Measurements from ENCODE around the gene HLCS. TPM values are rescaled to one million over a fixed set of nuclear protein-coding genes. Genes with fewer than 3 reads are reported as not detected.

HLCS gene
- total and polyA plus RNA-seq, 10 of the 15 experiments (the other 5 are each of a cell fraction or from before 2014, with no cell fraction given), result 1.5 to 12.7 (median 9.6) TPM

- Histone ChIP-seq H3K36me3 (ENCODE audit: control insufficient read depth in 2 of 2, insufficient read depth in 2 of 2, low read length in 1 of 2) (no peaks in the 10 kb centered on the region), H2AFZ (ENCODE audit: control insufficient read depth, low read depth, low read length) (no peak overlapping the region), H3K9me3 (replicated peaks; ENCODE audit: control insufficient read depth, insufficient read depth, low read length) (no peaks in the 10 kb centered on the region), H3K27me3 (replicated peaks in 1 of 2; ENCODE audit: control insufficient read depth in 2 of 2, insufficient read depth in 2 of 2, low read length in 1 of 2) (no peaks in the 10 kb centered on the region), H4K20me1 (ENCODE audit: control insufficient read depth, insufficient read depth) (no peaks in the 10 kb centered on the region), H3K4me3 (no peak overlapping the region), H3K4me2 (ENCODE audit: control insufficient read depth, insufficient read depth) (no peak overlapping the region), H3K9ac (ENCODE audit: control insufficient read depth, insufficient read depth, low read length) (no peak overlapping the region), H3K4me1 (ENCODE audit: control insufficient read depth, insufficient read depth, low read length) (no peaks in the 10 kb centered on the region), H3K27ac (ENCODE audit: control insufficient read depth, insufficient read depth) (no peak overlapping the region), H3K79me2 (ENCODE audit: control insufficient read depth, insufficient read depth, low read length) (no peaks in the 10 kb centered on the region)
- POLR2A ChIA-PET, result no interaction called here
- SMC1A ChIA-PET (ENCODE audit: uncharacterized antibody, unreplicated experiment), result no interaction called here
- ATAC-seq (no peak), FAIRE-seq (no peak), DNase-seq (ENCODE audit: low read depth, low spot score) (no peak)
- CTCF ChIA-PET, result no interaction called here
- WGBS (ENCODE audit: insufficient coverage, insufficient replicate concordance, low lambda C conversion rate, missing lambda C conversion rate), result 84% methylated on average over 13 of the region's 13 CpGs
- no TSS peak for BruUV-seq (replicated peaks)
- no peak for TF ChIP-seq RBBP5 (conservative IDR thresholded peaks at IDR 0.05)
- no peak for TF ChIP-seq NBN (IDR thresholded peaks at IDR 0.05)
- TF ChIP-seq BCL3 (IDR thresholded peaks at IDR 0.05; ENCODE audit: borderline replicate concordance, insufficient read depth, low read depth, low read length, poor library complexity, severe bottlenecking), result no peak
- no peak for TF ChIP-seq TBL1XR1 (IDR thresholded peaks at IDR 0.05; ENCODE audit: low read depth, low read length)
- no peak for TF ChIP-seq TCF3 (IDR thresholded peaks at IDR 0.05; ENCODE audit: borderline replicate concordance, insufficient read depth, low read depth, low read length)
- intact Hi-C loops (cut with micrococcal nuclease; ENCODE audit: unreplicated experiment), result no loop called here
- in situ Hi-C loops (cut with MboI), result no loop called here
- RAD21 ChIA-PET (ENCODE audit: unreplicated experiment), result no interaction called here
Measured at GRCh38 chr21:36768496-36768895, 198.0 kb downstream of the HLCS start.

DNA sequence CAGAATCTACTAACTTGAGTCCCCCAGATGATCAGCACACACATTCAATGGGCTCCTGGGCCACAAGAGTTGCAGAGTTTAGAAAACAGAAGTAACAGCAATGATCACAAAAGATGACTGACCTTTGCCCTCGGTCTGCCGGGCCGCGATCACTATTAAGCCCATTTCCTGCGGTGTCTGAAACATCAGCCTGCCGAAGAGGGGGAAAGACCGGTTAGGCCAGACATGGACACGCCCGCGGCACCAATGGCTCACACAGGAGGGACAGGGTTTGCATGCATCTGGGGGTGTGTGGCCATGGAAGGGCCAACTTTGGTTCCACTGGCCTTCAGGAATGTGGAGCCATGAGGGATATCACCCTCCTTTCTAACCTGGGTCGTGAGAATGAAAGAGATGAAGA, 199.4 kb downstream of the HLCS start:
- no peaks in the 10 kb centered on the region for H3K9me3 ChIP-seq (replicated peaks; ENCODE audit: control insufficient read depth, insufficient read depth, low read length)
- H3K27ac ChIP-seq (ENCODE audit: control insufficient read depth, insufficient read depth), result no peak overlapping the region
- no peak for ATAC-seq
- ChIA-PET RAD21 (ENCODE audit: unreplicated experiment) (no interaction called here), POLR2A (no interaction called here), CTCF (no interaction called here), SMC1A (ENCODE audit: uncharacterized antibody, unreplicated experiment) (no interaction called here)
- BruUV-seq (replicated peaks), result no TSS peak
- no peak overlapping the region for H3K4me2 ChIP-seq (ENCODE audit: control insufficient read depth, insufficient read depth)
- H3K9ac ChIP-seq (ENCODE audit: control insufficient read depth, insufficient read depth, low read length), result no peak overlapping the region
- no peaks in the 10 kb centered on the region for H3K4me1 ChIP-seq (ENCODE audit: control insufficient read depth, insufficient read depth, low read length)
- 90% methylated on average over 11 of the region's 11 CpGs for WGBS (ENCODE audit: insufficient coverage, insufficient replicate concordance, low lambda C conversion rate, missing lambda C conversion rate)
- H3K36me3 ChIP-seq (ENCODE audit: control insufficient read depth in 2 of 2, insufficient read depth in 2 of 2, low read length in 1 of 2), result no peaks in the 10 kb centered on the region
- H4K20me1 ChIP-seq (ENCODE audit: control insufficient read depth, insufficient read depth), result no peaks in the 10 kb centered on the region
- no peaks in the 10 kb centered on the region for H3K79me2 ChIP-seq (ENCODE audit: control insufficient read depth, insufficient read depth, low read length)
- in situ Hi-C loops (cut with MboI), result no loop called here
- H3K27me3 ChIP-seq (replicated peaks in 1 of 2; ENCODE audit: control insufficient read depth in 2 of 2, insufficient read depth in 2 of 2, low read length in 1 of 2), result no peaks in the 10 kb centered on the region
- no peak for DNase-seq (ENCODE audit: low read depth, low spot score)
- H3K4me3 ChIP-seq, result no peak overlapping the region
- no peak overlapping the region for H2AFZ ChIP-seq (ENCODE audit: control insufficient read depth, low read depth, low read length)
- FAIRE-seq, result no peak
- intact Hi-C loops (cut with micrococcal nuclease; ENCODE audit: unreplicated experiment), result no loop called here
- TF ChIP-seq EP300 (IDR thresholded peaks at IDR 0.05; ENCODE audit: borderline replicate concordance in 1 of 2, control insufficient read depth in 1 of 2, low read depth in 2 of 2, low read length in 2 of 2), result no peak
- TF ChIP-seq RAD51 (IDR thresholded peaks at IDR 0.05), result no peak
- no peak for TF ChIP-seq YBX1 (IDR thresholded peaks at IDR 0.05)
- no peak for TF ChIP-seq TBL1XR1 (IDR thresholded peaks at IDR 0.05; ENCODE audit: low read depth, low read length)
- TF ChIP-seq NFXL1 (IDR thresholded peaks at IDR 0.05; ENCODE audit: borderline replicate concordance), result no peak
- TF ChIP-seq HCFC1 (IDR thresholded peaks at IDR 0.05; ENCODE audit: low read length), result no peak
- TF ChIP-seq NBN (IDR thresholded peaks at IDR 0.05), result no peak
- no peak for TF ChIP-seq ASH2L (IDR thresholded peaks at IDR 0.05; ENCODE audit: borderline replicate concordance, low read depth)
- TF ChIP-seq, protein P1, sequence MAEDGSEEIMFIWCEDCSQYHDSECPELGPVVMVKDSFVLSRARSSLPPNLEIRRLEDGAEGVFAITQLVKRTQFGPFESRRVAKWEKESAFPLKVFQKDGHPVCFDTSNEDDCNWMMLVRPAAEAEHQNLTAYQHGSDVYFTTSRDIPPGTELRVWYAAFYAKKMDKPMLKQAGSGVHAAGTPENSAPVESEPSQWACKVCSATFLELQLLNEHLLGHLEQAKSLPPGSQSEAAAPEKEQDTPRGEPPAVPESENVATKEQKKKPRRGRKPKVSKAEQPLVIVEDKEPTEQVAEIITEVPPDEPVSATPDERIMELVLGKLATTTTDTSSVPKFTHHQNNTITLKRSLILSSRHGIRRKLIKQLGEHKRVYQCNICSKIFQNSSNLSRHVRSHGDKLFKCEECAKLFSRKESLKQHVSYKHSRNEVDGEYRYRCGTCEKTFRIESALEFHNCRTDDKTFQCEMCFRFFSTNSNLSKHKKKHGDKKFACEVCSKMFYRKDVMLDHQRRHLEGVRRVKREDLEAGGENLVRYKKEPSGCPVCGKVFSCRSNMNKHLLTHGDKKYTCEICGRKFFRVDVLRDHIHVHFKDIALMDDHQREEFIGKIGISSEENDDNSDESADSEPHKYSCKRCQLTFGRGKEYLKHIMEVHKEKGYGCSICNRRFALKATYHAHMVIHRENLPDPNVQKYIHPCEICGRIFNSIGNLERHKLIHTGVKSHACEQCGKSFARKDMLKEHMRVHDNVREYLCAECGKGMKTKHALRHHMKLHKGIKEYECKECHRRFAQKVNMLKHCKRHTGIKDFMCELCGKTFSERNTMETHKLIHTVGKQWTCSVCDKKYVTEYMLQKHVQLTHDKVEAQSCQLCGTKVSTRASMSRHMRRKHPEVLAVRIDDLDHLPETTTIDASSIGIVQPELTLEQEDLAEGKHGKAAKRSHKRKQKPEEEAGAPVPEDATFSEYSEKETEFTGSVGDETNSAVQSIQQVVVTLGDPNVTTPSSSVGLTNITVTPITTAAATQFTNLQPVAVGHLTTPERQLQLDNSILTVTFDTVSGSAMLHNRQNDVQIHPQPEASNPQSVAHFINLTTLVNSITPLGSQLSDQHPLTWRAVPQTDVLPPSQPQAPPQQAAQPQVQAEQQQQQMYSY (CRISPR knock-in tag; IDR thresholded peaks at IDR 0.05), result no peak
- no peak for TF ChIP-seq ZZZ3 (IDR thresholded peaks at IDR 0.05; ENCODE audit: control insufficient read depth, insufficient read length, low read depth)

Data from GM12878 (cell line).